ENCODE results near the gene PRF1. TPM values are rescaled to one million over a fixed set of nuclear protein-coding genes. Genes with fewer than 3 reads are reported as not detected.

The PRF1 gene
- polyA plus RNA-seq, 1 donor (not counting 4 experiments of a cell fraction or from before 2014, with no cell fraction given), result not detected

DNA sequence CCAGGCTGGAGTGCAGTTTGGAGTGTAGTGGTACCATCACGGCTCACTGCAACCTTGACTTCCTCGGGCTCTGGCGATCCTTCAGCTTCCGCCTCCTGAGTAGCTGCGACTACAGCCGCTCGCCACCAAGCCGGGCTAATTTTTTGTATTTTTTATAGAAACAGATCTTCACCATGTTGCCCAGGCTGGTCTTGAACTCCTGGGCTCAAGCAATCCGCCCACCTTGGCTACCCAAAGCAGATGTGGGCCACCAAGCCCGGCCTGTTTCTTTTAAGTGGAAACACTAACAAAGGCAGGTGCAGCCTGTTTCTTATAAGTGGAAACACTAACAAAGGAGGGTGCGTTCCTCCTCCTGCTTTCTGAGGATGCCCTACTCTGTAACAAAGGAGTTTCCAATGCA, 18.2 kb downstream of the PRF1 start:
- Histone ChIP-seq H3K9me1 (ENCODE audit: control insufficient read depth, extremely low read depth, insufficient read depth, low read length) (no peaks in the 10 kb centered on the region), H3K79me2 (ENCODE audit: control insufficient read depth, insufficient read depth, low read length) (no peaks in the 10 kb centered on the region), H3K27me3 (ENCODE audit: control insufficient read depth, extremely low read depth, insufficient read depth, low read length) (peaks cover 39% of the 10 kb centered on the region), H4K20me1 (ENCODE audit: control insufficient read depth, extremely low read depth, insufficient read depth, low read length) (no peaks in the 10 kb centered on the region), H3K9me3 (ENCODE audit: control insufficient read depth, low read depth, low read length) (no peaks in the 10 kb centered on the region), H3K9ac (ENCODE audit: control insufficient read depth, extremely low read depth, insufficient read depth, low read length) (no peak overlapping the region), H2AFZ (ENCODE audit: control insufficient read depth, low read length) (no peak overlapping the region), H3K4me3 (ENCODE audit: control insufficient read depth in 2 of 3, extremely low read depth in 1 of 3, insufficient read depth in 2 of 3, low read depth in 1 of 3, low read length in 3 of 3) (no peak overlapping the region), H3K4me1 (ENCODE audit: control insufficient read depth, extremely low read depth, insufficient read depth, low read length) (no peaks in the 10 kb centered on the region), H3K27ac (ENCODE audit: control insufficient read depth, insufficient read depth, low read length) (no peak overlapping the region), H3K4me2 (ENCODE audit: control insufficient read depth, extremely low read depth, insufficient read depth, low read depth, low read length) (no peak overlapping the region), H3K36me3 (ENCODE audit: control insufficient read depth in 2 of 2, extremely low read depth in 1 of 2, insufficient read depth in 2 of 2, low read length in 2 of 2) (no peaks in the 10 kb centered on the region)
- DNase-seq (ENCODE audit: low read depth, low spot score) (no peak), FAIRE-seq (no peak)
- dilution Hi-C loops (cut with MboI; ENCODE audit: extremely low pct_ligation_motif_present, low sequenced_read_pairs), result no loop called here
- TF ChIP-seq, protein P1, sequence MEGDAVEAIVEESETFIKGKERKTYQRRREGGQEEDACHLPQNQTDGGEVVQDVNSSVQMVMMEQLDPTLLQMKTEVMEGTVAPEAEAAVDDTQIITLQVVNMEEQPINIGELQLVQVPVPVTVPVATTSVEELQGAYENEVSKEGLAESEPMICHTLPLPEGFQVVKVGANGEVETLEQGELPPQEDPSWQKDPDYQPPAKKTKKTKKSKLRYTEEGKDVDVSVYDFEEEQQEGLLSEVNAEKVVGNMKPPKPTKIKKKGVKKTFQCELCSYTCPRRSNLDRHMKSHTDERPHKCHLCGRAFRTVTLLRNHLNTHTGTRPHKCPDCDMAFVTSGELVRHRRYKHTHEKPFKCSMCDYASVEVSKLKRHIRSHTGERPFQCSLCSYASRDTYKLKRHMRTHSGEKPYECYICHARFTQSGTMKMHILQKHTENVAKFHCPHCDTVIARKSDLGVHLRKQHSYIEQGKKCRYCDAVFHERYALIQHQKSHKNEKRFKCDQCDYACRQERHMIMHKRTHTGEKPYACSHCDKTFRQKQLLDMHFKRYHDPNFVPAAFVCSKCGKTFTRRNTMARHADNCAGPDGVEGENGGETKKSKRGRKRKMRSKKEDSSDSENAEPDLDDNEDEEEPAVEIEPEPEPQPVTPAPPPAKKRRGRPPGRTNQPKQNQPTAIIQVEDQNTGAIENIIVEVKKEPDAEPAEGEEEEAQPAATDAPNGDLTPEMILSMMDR (optimal IDR thresholded peaks at IDR 0.05 in 1 of 3, IDR thresholded peaks at IDR 0.05 in 1 of 3, conservative IDR thresholded peaks at IDR 0.05 in 1 of 3; ENCODE audit: extremely low read depth in 1 of 3, insufficient read depth in 2 of 3, low read length in 3 of 3), result no peak
- TF ChIP-seq EZH2 (IDR thresholded peaks at IDR 0.05; ENCODE audit: low read length), result no peak

DNA sequence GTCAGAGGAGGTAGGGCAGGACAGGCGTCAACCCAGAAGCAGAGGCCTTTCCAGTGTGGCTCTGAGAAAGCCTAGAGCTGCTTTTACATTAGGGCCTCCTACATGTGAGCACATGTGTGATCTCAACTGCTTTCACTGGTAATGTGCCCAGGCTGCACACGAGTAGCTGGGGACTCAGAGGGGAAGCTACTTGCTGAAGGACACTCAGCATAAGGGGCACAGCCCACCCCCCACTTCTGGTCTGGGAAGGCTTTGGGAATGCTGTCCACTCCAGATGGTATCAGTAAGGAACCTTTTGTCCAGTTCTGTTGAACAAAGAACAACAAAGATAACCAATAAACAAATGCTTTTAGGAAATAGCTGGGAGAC, 18.9 kb downstream of the PRF1 start:
- DNase-seq (ENCODE audit: low read depth, low spot score) (no peak), FAIRE-seq (no peak)
- no peak overlapping the region for H3K4me2 ChIP-seq (ENCODE audit: control insufficient read depth, extremely low read depth, insufficient read depth, low read depth, low read length)
- H3K9ac ChIP-seq (ENCODE audit: control insufficient read depth, extremely low read depth, insufficient read depth, low read length), result no peak overlapping the region
- no peaks in the 10 kb centered on the region for H3K9me1 ChIP-seq (ENCODE audit: control insufficient read depth, extremely low read depth, insufficient read depth, low read length)
- H3K27ac ChIP-seq (ENCODE audit: control insufficient read depth, insufficient read depth, low read length), result no peak overlapping the region
- peaks cover 4% of the 10 kb centered on the region for H3K4me1 ChIP-seq (ENCODE audit: control insufficient read depth, extremely low read depth, insufficient read depth, low read length)
- H3K79me2 ChIP-seq (ENCODE audit: control insufficient read depth, insufficient read depth, low read length), result no peaks in the 10 kb centered on the region
- H3K27me3 ChIP-seq (ENCODE audit: control insufficient read depth, extremely low read depth, insufficient read depth, low read length), result peaks cover 32% of the 10 kb centered on the region
- H4K20me1 ChIP-seq (ENCODE audit: control insufficient read depth, extremely low read depth, insufficient read depth, low read length), result no peaks in the 10 kb centered on the region
- H3K4me3 ChIP-seq (ENCODE audit: control insufficient read depth in 2 of 3, extremely low read depth in 1 of 3, insufficient read depth in 2 of 3, low read depth in 1 of 3, low read length in 3 of 3), result no peak overlapping the region
- TF ChIP-seq, protein P1 (optimal IDR thresholded peaks at IDR 0.05 in 1 of 3, IDR thresholded peaks at IDR 0.05 in 1 of 3, conservative IDR thresholded peaks at IDR 0.05 in 1 of 3; ENCODE audit: extremely low read depth in 1 of 3, insufficient read depth in 2 of 3, low read length in 3 of 3), result no peak
- no peak for TF ChIP-seq EZH2 (IDR thresholded peaks at IDR 0.05; ENCODE audit: low read length)
- H3K36me3 ChIP-seq (ENCODE audit: control insufficient read depth in 2 of 2, extremely low read depth in 1 of 2, insufficient read depth in 2 of 2, low read length in 2 of 2), result no peaks in the 10 kb centered on the region
- dilution Hi-C loops (cut with MboI; ENCODE audit: extremely low pct_ligation_motif_present, low sequenced_read_pairs), result no loop called here
- no peaks in the 10 kb centered on the region for H3K9me3 ChIP-seq (ENCODE audit: control insufficient read depth, low read depth, low read length)
- no peak overlapping the region for H2AFZ ChIP-seq (ENCODE audit: control insufficient read depth, low read length)

Measured in keratinocyte (primary cell).